T47D (cell line): ENCODE results near the gene PDLIM7.
A peak's percentile ranks its signal among the peaks of the same experiment; 100 is the strongest.

Experiments
- DNase-seq, 2 experiments: peaks; one replicate each; pipeline versions ENCODE4 v3.0.0 to v3.0.0-alpha.2; 2011 to 2012; ENCODE audit warnings: low read depth in 1 of 2, low spot score in 1 of 2
- JUND ChIP-seq: IDR thresholded peaks from 2 replicates; pipeline ENCODE4 v1.6.1; 2012; ENCODE audit warnings: low read depth
- in situ Hi-C: cut with HindIII; loops from 2 replicates; pipeline ENCODE4 v1.10.0; 2016; ENCODE audit warnings: low sequenced_read_pairs, low pct_unique_long_range_greater_than_20kb

Gene PDLIM7

GRCh38 chr5:177519463-177520235 lies 22.2 kb upstream of the PDLIM7 start:
- no peak for TF ChIP-seq JUND
- in situ Hi-C loops: no loop called here
- DNase-seq: no peak

GRCh38 chr5:177516601-177517568 lies 19.5 kb upstream of the PDLIM7 start, which contains the start of gene DDX41:
Gene DDX41 (minus strand): TSS chr5:177516961. CDS start chr5:177516945, 16 bp downstream.
- in situ Hi-C loops: no loop called here

GRCh38 chr5:177515580-177515979 lies 18.2 kb upstream of the PDLIM7 start:
- in situ Hi-C loops: no loop called here
- DNase-seq: no peak
- TF ChIP-seq JUND: no peak

More at GRCh38 chr5:177516601-177517568, 19.5 kb upstream of the PDLIM7 start, which contains the start of gene DDX41:
- TF ChIP-seq JUND: no peak
- peak; percentile 98 to 99 for DNase-seq

GRCh38 chr5:177514541-177514940 lies 17.1 kb upstream of the PDLIM7 start:
- no peak for DNase-seq
- no peak for TF ChIP-seq JUND
- in situ Hi-C loops: no loop called here

GRCh38 chr5:177513500-177513899 lies 16.1 kb upstream of the PDLIM7 start:
- no peak for DNase-seq
- TF ChIP-seq JUND: no peak
- in situ Hi-C loops: no loop called here

GRCh38 chr5:177512736-177513380 lies 15.5 kb upstream of the PDLIM7 start:
- no peak for DNase-seq
- in situ Hi-C loops: no loop called here
- no peak for TF ChIP-seq JUND

- no peak for TF ChIP-seq JUND
- DNase-seq: no peak
- in situ Hi-C loops: no loop called here
These were observed 14.6 kb upstream of the PDLIM7 start for GRCh38 chr5:177511796-177512675.

GRCh38 chr5:177511181-177511580 lies 13.8 kb upstream of the PDLIM7 start:
- DNase-seq: no peak
- in situ Hi-C loops: no loop called here
- no peak for TF ChIP-seq JUND

- in situ Hi-C loops: no loop called here
- DNase-seq: no peak
- TF ChIP-seq JUND: no peak
These were observed 13.2 kb upstream of the PDLIM7 start for GRCh38 chr5:177510567-177511053.

- in situ Hi-C loops: no loop called here
- DNase-seq: no peak
- TF ChIP-seq JUND: no peak
These were observed 12.7 kb upstream of the PDLIM7 start for GRCh38 chr5:177509991-177510566.

GRCh38 chr5:177509381-177509951 lies 12.1 kb upstream of the PDLIM7 start, which contains the start of gene DOK3:
Gene DOK3 (minus strand): TSS chr5:177509826. CDS start chr5:177509540, 286 bp downstream.
- in situ Hi-C loops: no loop called here
- no peak for DNase-seq
- no peak for TF ChIP-seq JUND
